ENCODE results near the gene JSRP1. TPM values are rescaled to one million over a fixed set of nuclear protein-coding genes. Genes with fewer than 3 reads are reported as not detected.

The JSRP1 gene
- total and polyA plus RNA-seq, 7 donors = 0.36 to 1.6 (median 1.0) TPM; not detected in 4

GRCh38 chr19:2280633-2281264, 24.5 kb upstream of the JSRP1 start:
- no peak overlapping the region for H3K4me3 ChIP-seq
- 46 to 71% methylated on average over 26 of the region's 26 CpGs for WGBS, 2 donors
- H3K9me3 ChIP-seq = no peaks in the 10 kb centered on the region
- no peak for DNase-seq
- TF ChIP-seq EP300 (IDR thresholded peaks at IDR 0.05) = no peak
- TF ChIP-seq POLR2AphosphoS5 (IDR thresholded peaks at IDR 0.05) = no peak
- TF ChIP-seq, protein P1, sequence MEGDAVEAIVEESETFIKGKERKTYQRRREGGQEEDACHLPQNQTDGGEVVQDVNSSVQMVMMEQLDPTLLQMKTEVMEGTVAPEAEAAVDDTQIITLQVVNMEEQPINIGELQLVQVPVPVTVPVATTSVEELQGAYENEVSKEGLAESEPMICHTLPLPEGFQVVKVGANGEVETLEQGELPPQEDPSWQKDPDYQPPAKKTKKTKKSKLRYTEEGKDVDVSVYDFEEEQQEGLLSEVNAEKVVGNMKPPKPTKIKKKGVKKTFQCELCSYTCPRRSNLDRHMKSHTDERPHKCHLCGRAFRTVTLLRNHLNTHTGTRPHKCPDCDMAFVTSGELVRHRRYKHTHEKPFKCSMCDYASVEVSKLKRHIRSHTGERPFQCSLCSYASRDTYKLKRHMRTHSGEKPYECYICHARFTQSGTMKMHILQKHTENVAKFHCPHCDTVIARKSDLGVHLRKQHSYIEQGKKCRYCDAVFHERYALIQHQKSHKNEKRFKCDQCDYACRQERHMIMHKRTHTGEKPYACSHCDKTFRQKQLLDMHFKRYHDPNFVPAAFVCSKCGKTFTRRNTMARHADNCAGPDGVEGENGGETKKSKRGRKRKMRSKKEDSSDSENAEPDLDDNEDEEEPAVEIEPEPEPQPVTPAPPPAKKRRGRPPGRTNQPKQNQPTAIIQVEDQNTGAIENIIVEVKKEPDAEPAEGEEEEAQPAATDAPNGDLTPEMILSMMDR (IDR thresholded peaks at IDR 0.05) = no peak
- TF ChIP-seq POLR2A (IDR thresholded peaks at IDR 0.05) = no peak
- peaks cover 0 to 23% (median 20%) of the 10 kb centered on the region in 4 donors for H3K4me1 ChIP-seq
- intact Hi-C loops (cut with DNase I) = no loop called here
- peaks cover 0 to 5% (median 0%) of the 10 kb centered on the region in 3 donors for H3K27me3 ChIP-seq
- no peak overlapping the region for H3K27ac ChIP-seq
- peaks cover 0 to 9% (median 3%) of the 10 kb centered on the region in 4 donors for H3K36me3 ChIP-seq

DNA sequence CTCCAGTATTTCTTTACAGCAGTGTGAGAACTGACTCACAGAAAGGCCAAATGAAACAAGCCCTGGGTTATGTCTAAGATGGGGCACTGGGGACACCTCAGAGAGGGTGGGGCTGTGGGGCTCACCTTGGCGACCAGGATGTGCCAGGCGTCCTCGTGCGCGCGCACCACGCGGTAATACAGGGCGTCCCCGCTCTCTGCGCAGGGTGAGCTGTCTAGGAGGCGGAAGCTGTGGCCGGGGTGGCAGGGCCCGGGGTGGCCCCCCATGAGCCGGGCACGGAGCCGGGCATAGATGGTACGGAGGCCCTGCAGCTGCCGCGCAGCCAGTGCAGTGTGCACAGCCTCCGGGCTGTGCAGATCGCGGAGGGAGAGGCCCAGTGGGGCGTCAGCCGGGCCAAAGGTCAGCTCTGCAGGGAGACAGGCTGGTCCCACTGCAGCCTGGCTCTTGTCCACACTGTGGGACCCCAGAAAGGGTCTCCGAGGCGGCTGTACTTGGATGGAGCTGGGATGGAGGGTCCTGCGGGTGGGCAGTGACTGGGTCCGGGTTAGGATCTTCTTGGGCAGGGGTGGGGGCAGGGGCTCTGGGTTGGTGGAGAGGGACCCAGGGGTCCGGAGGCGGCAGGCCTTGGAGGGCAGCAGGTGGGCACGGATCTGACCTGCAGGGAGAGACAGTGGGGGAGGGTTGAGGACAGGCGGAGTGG, 22.4 kb upstream of the JSRP1 start:
- no peak overlapping the region for H3K4me3 ChIP-seq
- no peak overlapping the region for H3K27ac ChIP-seq
- peaks cover 0 to 13% (median 3%) of the 10 kb centered on the region in 4 donors for H3K36me3 ChIP-seq
- H3K27me3 ChIP-seq = no peaks in the 10 kb centered on the region
- no peak for DNase-seq
- intact Hi-C loops (cut with DNase I) = no loop called here
- WGBS, 2 donors = 28 to 78% methylated on average over 33 of the region's 33 CpGs
- TF ChIP-seq EP300 (IDR thresholded peaks at IDR 0.05) (no peak), POLR2AphosphoS5 (IDR thresholded peaks at IDR 0.05) (no peak)
- TF ChIP-seq, protein P1 (IDR thresholded peaks at IDR 0.05) = no peak
- H3K9me3 ChIP-seq = no peaks in the 10 kb centered on the region
- H3K4me1 ChIP-seq = peaks cover 0 to 42% (median 39%) of the 10 kb centered on the region in 4 donors

DNA sequence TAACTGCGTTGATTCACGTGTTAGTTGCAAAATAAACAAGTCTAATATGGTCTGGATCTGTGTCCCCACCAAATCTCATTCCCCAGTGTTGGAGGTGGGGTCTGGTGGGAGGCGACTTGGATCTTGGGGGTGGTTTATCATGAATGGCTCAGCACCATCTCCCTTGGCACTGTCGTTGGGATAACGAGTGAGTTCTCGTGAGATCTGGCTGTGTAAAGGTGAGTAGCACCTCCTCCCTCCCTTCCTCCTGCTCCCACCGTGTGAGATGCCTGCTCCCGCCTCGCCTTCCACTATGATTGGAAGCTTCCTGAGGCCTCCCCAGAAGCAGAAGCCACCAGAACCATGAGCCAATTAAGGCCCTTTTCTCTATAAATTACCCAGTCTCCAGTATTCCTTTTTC, 20.9 kb upstream of the JSRP1 start:
- Histone ChIP-seq H3K9me3 (no peaks in the 10 kb centered on the region), H3K4me3 (no peak overlapping the region), H3K27me3 (no peaks in the 10 kb centered on the region), H3K4me1 (peaks cover 0 to 49% (median 46%) of the 10 kb centered on the region in 4 donors), H3K27ac (no peak overlapping the region), H3K36me3 (peaks cover 6 to 23% (median 9%) of the 10 kb centered on the region in 4 donors)
- DNase-seq = no peak
- TF ChIP-seq EP300 (IDR thresholded peaks at IDR 0.05) (no peak), POLR2A (IDR thresholded peaks at IDR 0.05) (no peak), POLR2AphosphoS5 (IDR thresholded peaks at IDR 0.05) (no peak)
- TF ChIP-seq, protein P1 (IDR thresholded peaks at IDR 0.05) = no peak
- intact Hi-C loops (cut with DNase I) = no loop called here
- 81 to 82% methylated on average over 9 of the region's 9 CpGs for WGBS, 2 donors

DNA sequence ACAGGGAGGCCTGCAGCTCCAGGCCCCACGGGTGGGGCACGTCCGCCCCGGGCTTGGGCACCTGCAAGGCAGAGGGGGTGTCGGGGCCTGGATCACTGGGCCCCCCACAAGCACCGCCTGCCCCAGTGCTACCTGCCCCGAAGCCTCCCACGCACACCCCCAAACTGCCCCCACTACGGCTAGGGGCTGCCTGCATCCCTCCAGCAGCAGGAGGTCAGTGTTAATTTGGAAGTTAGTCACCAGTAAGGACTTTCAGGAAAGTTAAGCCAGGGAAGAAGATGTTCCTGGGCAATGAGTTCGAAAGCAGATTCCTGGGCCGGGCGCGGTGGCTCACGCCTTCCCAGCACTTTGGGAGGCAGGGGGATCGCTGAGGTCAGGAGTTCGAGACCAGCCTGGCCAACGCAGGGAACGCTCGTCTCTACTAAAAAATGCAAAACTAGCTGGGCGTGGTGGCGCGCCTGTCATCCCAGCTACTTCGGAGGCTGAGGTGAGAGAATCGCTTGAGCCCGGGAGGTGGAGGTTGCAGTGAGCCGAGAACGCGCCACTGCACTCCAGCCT, 20.3 kb upstream of the JSRP1 start:
- Histone ChIP-seq H3K4me3 (no peak overlapping the region), H3K36me3 (peaks cover 6 to 29% (median 12%) of the 10 kb centered on the region in 4 donors), H3K9me3 (no peaks in the 10 kb centered on the region), H3K27me3 (no peaks in the 10 kb centered on the region), H3K27ac (peak overlapping the region in 1 of 4 donors; percentile 98), H3K4me1 (peaks cover 0 to 49% (median 47%) of the 10 kb centered on the region in 4 donors)
- intact Hi-C loops (cut with DNase I) = no loop called here
- WGBS, 2 donors = 74 to 92% methylated on average over 28 of the region's 28 CpGs
- TF ChIP-seq POLR2AphosphoS5 (IDR thresholded peaks at IDR 0.05) (no peak), EP300 (IDR thresholded peaks at IDR 0.05) (no peak), POLR2A (IDR thresholded peaks at IDR 0.05) (no peak)
- TF ChIP-seq, protein P1 (IDR thresholded peaks at IDR 0.05) = no peak
- DNase-seq = no peak

Data from sigmoid colon (tissue), 7 donors.